Lung (tissue), 16 donors: ENCODE data around the gene GPR61. TPM values are rescaled to one million over a fixed set of nuclear protein-coding genes. Genes with fewer than 3 reads are reported as not detected.
A peak's percentile ranks its signal among the peaks of the same experiment; 100 is the strongest.

Experiments used
- ATAC-seq: fragments of 200-7000 bp; cut with Tn5 transposase; one replicate; pipeline ENCODE4 v1.9.1; 2020; ENCODE audit warnings: moderate number of reproducible peaks; ENCODE audit not compliant: insufficient read depth, low FRiP score
- DNase-seq, 3 donors: peaks; one replicate each; pipeline ENCODE4 v3.0.0-alpha.2; 2013 to 2017
- H3K27ac ChIP-seq, 2 donors: one replicate each; pipeline ENCODE4 v1.5.1; 2013; ENCODE audit warnings: mild to moderate bottlenecking in 2 of 2, moderate library complexity in 2 of 2, control low read depth in 1 of 2, inconsistent platforms in 1 of 2, low read depth in 1 of 2, low read length in 1 of 2
- H3K27me3 ChIP-seq, 3 donors: one replicate each; pipeline ENCODE4 v1.5.1; 2013; ENCODE audit warnings: low read length in 2 of 3; ENCODE audit not compliant: control insufficient read depth in 3 of 3, insufficient read depth in 3 of 3
- H3K36me3 ChIP-seq, 4 donors: one replicate each; pipeline ENCODE4 v1.5.1; 2013; ENCODE audit warnings: low read length in 4 of 4, mild to moderate bottlenecking in 1 of 4, moderate library complexity in 1 of 4; ENCODE audit not compliant: control insufficient read depth in 4 of 4, insufficient read depth in 4 of 4
- H3K4me1 ChIP-seq, 5 donors: one replicate each; pipeline ENCODE4 v1.5.1; 2013; ENCODE audit warnings: low read length in 5 of 5, mild to moderate bottlenecking in 2 of 5, moderate library complexity in 1 of 5; ENCODE audit not compliant: control insufficient read depth in 5 of 5, insufficient read depth in 5 of 5
- H3K4me3 ChIP-seq: one replicate; pipeline ENCODE4 v1.5.1; 2013; ENCODE audit warnings: mild to moderate bottlenecking, control low read depth, moderate library complexity
- H3K9ac ChIP-seq, 2 donors: one replicate each; pipeline ENCODE4 v1.5.1; 2013; ENCODE audit warnings: low read length in 2 of 2, control low read depth in 1 of 2; ENCODE audit not compliant: insufficient read depth in 1 of 2
- H3K9me3 ChIP-seq, 4 donors: one replicate each; pipeline ENCODE4 v1.5.1; 2013; ENCODE audit warnings: low read length in 3 of 4, mild to moderate bottlenecking in 1 of 4, moderate library complexity in 1 of 4; ENCODE audit not compliant: control insufficient read depth in 4 of 4, insufficient read depth in 3 of 4
- CTCF ChIP-seq: IDR thresholded peaks from 2 replicates; pipeline ENCODE4 v1.5.1; 2012; ENCODE audit warnings: mild to moderate bottlenecking; ENCODE audit errors: control extremely low read depth, extremely low read depth
- WGBS, 2 donors: extraction: QIAGEN DNeasy Blood & Tissue Kit; methylation state at CpG; one replicate each; pipeline ENCODE4 v1.1.7; 2013; 5-methylcytosine and 5-hydroxymethylcytosine counted together
- long read RNA-seq, 5 donors: transcript quantifications; one replicate each; lab custom pipeline, GENCODE V29; 2026
- polyA plus RNA-seq, 2 donors: library from polyadenylated mRNA; stranded (reverse); fragments of 200-250 nt; gene quantifications; one replicate each; pipeline ENCODE4 v1.2.1, GENCODE V29; 2013
- total RNA-seq, 2 donors: library from RNA; depleted of rRNA in 1 of 2; stranded (reverse); fragments of >200 nt in 1 of 2; gene quantifications; one replicate each; pipeline ENCODE4 v1.2.1, GENCODE V29; 2014 to 2021
- donor health status: control.
- donor health status: control.
- donor health status: Bipolar disorder and iron deficiency.
- donor health status: healthy.
- donor health status: DM: yes; HTN: yes; CAD: no.

The GPR61 gene
- not detected for total RNA-seq
- not detected for polyA plus RNA-seq
- long read RNA-seq, donor 1, result 0 reads
- long read RNA-seq, donor 2, result 0 reads
- long read RNA-seq, donor 3, result 0 reads
- long read RNA-seq, donor 4, result 0 reads
- long read RNA-seq, donor 5, result 0 reads

GRCh38 chr1:109539676-109540075, at the start of gene GPR61:
TSS of gene GPR61 (plus strand) at chr1:109539872. CDS start at chr1:109543023, 3,151 bp downstream.
- Histone ChIP-seq H3K9ac (no peak within 1 kb of the TSS), H3K27ac (no peak within 1 kb of the TSS), H3K36me3 (no peaks in the 10 kb centered on the region), H3K4me1 (no peaks in the 10 kb centered on the region), H3K27me3 (peaks cover 0 to 3% (median 0%) of the 10 kb centered on the region in 3 donors), H3K9me3 (no peaks in the 10 kb centered on the region), H3K4me3 (no peak within 1 kb of the TSS)
- no peak for DNase-seq
- TF ChIP-seq CTCF, result no peak
- WGBS, 2 donors, result 63 to 69% methylated on average over 7 of the region's 7 CpGs
- ATAC-seq, result no peak

- Histone ChIP-seq H3K9me3 (no peaks in the 10 kb centered on the region), H3K36me3 (peaks cover 0 to 19% (median 15%) of the 10 kb centered on the region in 4 donors), H3K4me3 (no peak overlapping the region), H3K27me3 (no peaks in the 10 kb centered on the region), H3K4me1 (peaks cover 0 to 21% (median 0%) of the 10 kb centered on the region in 5 donors), H3K9ac (no peak overlapping the region), H3K27ac (no peak overlapping the region)
- ATAC-seq (no peak), DNase-seq (peak; percentile 64 to 69 (median 68))
- 88 to 89% methylated on average over 11 of the region's 11 CpGs for WGBS, 2 donors
- peak; percentile 69 for TF ChIP-seq CTCF
Measured at GRCh38 chr1:109490029-109490933, 49.4 kb upstream of the GPR61 start.

- 92% methylated on average over 11 of the region's 11 CpGs for WGBS, 2 donors
- Histone ChIP-seq H3K4me1 (peaks cover 0 to 21% (median 0%) of the 10 kb centered on the region in 5 donors), H3K36me3 (peaks cover 0 to 19% (median 15%) of the 10 kb centered on the region in 4 donors), H3K9ac (no peak overlapping the region), H3K4me3 (no peak overlapping the region), H3K27me3 (no peaks in the 10 kb centered on the region), H3K27ac (no peak overlapping the region), H3K9me3 (no peaks in the 10 kb centered on the region)
- DNase-seq (no peak), ATAC-seq (no peak)
- no peak for TF ChIP-seq CTCF
Measured at GRCh38 chr1:109490934-109491302, 48.8 kb upstream of the GPR61 start.
